Prostate gland (tissue), 2 donors: ENCODE data around the gene C1QTNF4. TPM values are rescaled to one million over a fixed set of nuclear protein-coding genes. Genes with fewer than 3 reads are reported as not detected.
"Not testable (repeated sequence)": the region's sequence is repeated elsewhere in the genome, so short reads cannot be mapped to it uniquely, and the experiment has no call there.

Experiments
- DNase-seq: peaks from one replicate; pipeline ENCODE4 v3.0.0-alpha.2; 2019; ENCODE audit warnings: low spot score
- H3K27ac ChIP-seq, 2 donors: fragments of 200-600 bp; sonication (generic); 2 replicates each; pipeline ENCODE4 v1.5.1; 2017 to 2019
- H3K27me3 ChIP-seq: fragments of 200-600 bp; sonication (generic); replicated peaks from 2 replicates; pipeline ENCODE4 v1.5.1; 2019; ENCODE audit not compliant: insufficient read depth
- H3K36me3 ChIP-seq, 2 donors: fragments of 200-600 bp; sonication (generic); 1 replicate in 1 of 2; 2 replicates in 1 of 2; pipeline versions ENCODE4 v1.5.1 to v1.8.1; 2017 to 2019
- H3K4me1 ChIP-seq: fragments of 200-600 bp; sonication (generic); replicated peaks from 2 replicates; pipeline ENCODE4 v1.5.1; 2019
- H3K4me3 ChIP-seq, 2 donors: fragments of 200-600 bp; sonication (generic); 2 replicates each; pipeline ENCODE4 v1.5.1; 2017 to 2019
- H3K9me3 ChIP-seq: fragments of 200-600 bp; sonication (generic); 2 replicates; pipeline ENCODE4 v1.5.1; 2017
- CTCF ChIP-seq, 4 experiments: fragments of 200-600 bp in 2 of 4; fragments of 450-650 bp in 2 of 4; sonication (generic) in 2 of 4; IDR thresholded peaks; 1 replicate in 3 of 4; 2 replicates in 1 of 4; pipeline ENCODE4 v1.5.1; 2016 to 2019; ENCODE audit warnings: antibody characterized with exemption in 4 of 4, mild to moderate bottlenecking in 2 of 4, moderate library complexity in 2 of 4
- POLR2A ChIP-seq: fragments of 450-650 bp; IDR thresholded peaks from one replicate; pipeline ENCODE4 v1.6.1; 2016; ENCODE audit warnings: antibody characterized with exemption, mild to moderate bottlenecking
- POLR2AphosphoS5 ChIP-seq: sonication (generic); formaldehyde crosslinking; IDR thresholded peaks from one replicate; pipeline ENCODE4 v1.6.1; 2017; ENCODE audit warnings: antibody characterized with exemption
- WGBS: methylation state at CpG from one replicate; pipeline ENCODE4 v1.1.5; 2018; 5-methylcytosine and 5-hydroxymethylcytosine counted together
- intact Hi-C: fragments of 100-400 bp; cut with DNase I; formaldehyde crosslinking; loops from one replicate; pipeline ENCODE4 v1.14.2; 2022
- total RNA-seq, 2 donors: library from RNA; depleted of rRNA; stranded (reverse); fragments of >200 nt; gene quantifications; one replicate each; pipeline ENCODE4 v1.1.0, GENCODE V29; 2016

Gene C1QTNF4
- total RNA-seq, 2 donors from 2014 or later: 2.1 to 13.0 TPM

DNA sequence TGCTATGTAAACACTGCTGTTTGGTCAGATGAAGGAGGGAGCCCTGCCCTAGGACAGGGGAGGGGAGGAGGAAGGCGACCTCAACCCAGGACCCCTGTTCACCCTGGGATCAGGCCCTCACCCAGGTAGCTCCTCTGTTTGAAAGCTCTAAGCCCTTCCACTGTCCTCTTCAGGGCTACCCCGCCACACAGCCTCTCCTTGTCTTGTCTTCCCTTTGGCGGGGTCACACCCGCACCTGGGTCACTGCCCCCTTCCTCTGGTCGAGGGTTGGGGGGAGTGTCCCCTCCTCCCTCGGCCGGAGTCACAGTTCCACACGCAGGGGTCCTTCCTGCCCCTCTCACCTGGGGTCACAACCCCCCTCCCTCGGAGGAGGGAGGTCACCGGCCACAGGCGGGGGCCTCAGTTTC is 29.3 kb downstream of the C1QTNF4 start:
- Histone ChIP-seq H3K36me3 (no peaks in the 10 kb centered on the region), H3K4me1 (no peaks in the 10 kb centered on the region), H3K27ac (peak overlapping the region; percentile 79 to 80), H3K4me3 (peak overlapping the region; percentile 84 to 86), H3K9me3 (no peaks in the 10 kb centered on the region), H3K27me3 (no peaks in the 10 kb centered on the region)
- DNase-seq: no peak
- intact Hi-C loops: no loop called here
- no peak for TF ChIP-seq POLR2A
- WGBS: 17% methylated on average over 11 of the region's 11 CpGs

DNA sequence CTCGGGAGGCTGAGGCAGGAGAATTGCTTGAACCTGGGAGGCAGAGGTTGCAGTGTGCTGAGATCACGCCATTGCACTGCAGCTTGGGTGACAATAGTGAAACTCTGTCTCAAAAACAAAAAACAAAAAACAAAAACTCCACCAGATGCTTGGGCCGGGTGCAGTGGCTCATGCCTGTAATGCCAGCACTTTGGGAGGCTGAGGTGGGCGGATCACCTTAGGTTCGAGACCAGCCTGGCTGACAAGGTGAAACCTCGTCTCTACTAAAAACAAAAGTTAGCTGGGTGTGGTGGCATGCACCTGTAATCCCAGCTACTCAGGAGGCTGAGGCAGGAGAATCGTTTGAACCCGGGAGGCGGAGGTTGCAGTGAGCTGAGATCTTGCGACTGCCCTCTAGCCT is 29.8 kb downstream of the C1QTNF4 start:
- H3K36me3 ChIP-seq, H3K4me3 ChIP-seq, DNase-seq, H3K27ac ChIP-seq, H3K27me3 ChIP-seq, intact Hi-C loops, H3K4me1 ChIP-seq, H3K9me3 ChIP-seq: not testable (repeated sequence)
- 91% methylated on average over 10 of the region's 10 CpGs for WGBS

DNA sequence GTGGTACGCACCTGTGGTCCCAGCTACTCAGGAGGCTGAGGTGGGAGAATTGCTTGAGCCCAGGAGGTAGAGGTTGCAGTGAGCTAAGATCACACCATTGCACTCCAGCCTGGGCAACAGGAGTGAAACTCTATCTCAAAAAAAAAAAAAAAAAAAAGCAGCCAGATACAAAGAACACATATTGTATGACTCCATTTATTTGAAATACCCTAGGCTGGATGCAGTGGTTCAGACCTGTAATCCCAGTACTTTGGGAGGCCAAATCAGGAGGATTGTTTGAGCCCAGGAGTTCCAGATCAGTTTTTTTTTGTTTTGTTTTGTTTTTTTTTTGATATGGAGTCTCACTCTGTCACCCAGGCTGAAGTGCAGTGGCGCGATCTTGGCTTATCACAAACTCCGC is 31.8 kb downstream of the C1QTNF4 start:
- H3K4me1 ChIP-seq, H3K9me3 ChIP-seq, H3K27me3 ChIP-seq, DNase-seq, intact Hi-C loops, H3K4me3 ChIP-seq, H3K27ac ChIP-seq, H3K36me3 ChIP-seq: not testable (repeated sequence)
- WGBS: 92% methylated on average over 4 of the region's 4 CpGs

DNA sequence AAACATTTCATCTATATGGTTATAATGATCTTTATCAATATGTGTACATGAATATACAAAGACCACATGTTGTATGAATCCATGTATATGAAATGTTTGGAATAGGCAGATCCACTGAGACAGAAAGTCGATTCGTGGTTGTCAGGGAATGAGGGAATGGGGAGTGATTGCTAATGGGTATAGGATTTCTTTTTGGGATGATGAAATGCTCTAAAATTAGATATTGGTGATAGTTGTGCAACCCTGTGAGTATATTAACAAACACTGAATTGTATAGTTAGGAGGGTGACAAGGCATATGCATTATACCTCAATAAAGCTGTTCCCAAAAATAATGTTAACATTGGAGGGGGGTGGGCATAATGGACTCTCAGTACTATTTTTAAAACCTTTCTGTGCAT is 33.8 kb downstream of the C1QTNF4 start:
- Histone ChIP-seq H3K36me3 (no peaks in the 10 kb centered on the region), H3K4me3 (no peak overlapping the region), H3K27ac (no peak overlapping the region), H3K4me1 (no peaks in the 10 kb centered on the region), H3K27me3 (no peaks in the 10 kb centered on the region), H3K9me3 (no peaks in the 10 kb centered on the region)
- 85% methylated on average over 2 of the region's 2 CpGs for WGBS
- DNase-seq: no peak
- TF ChIP-seq POLR2AphosphoS5 (no peak), CTCF (IDR thresholded peaks at IDR 0.05) (no peak), POLR2A (no peak)
- intact Hi-C loops: no loop called here

DNA sequence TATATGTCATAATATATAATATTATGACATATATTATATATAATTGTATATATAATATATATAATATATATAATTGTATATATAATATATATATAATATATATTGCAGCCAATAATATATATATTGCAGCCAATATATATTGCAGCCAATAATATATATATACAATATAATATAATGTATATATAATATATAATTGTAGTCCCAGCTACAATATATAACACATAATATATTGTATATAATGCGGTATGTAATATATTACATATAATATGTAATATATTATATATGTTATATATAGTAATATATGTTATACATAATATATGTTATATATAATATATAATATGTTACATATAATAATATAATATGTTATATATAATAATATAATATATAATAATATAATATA is 35.5 kb downstream of the C1QTNF4 start:
- no peak overlapping the region for H3K4me3 ChIP-seq
- H3K4me1 ChIP-seq: no peaks in the 10 kb centered on the region
- DNase-seq: no peak
- no peak for TF ChIP-seq CTCF (IDR thresholded peaks at IDR 0.05)
- TF ChIP-seq POLR2AphosphoS5: no peak
- TF ChIP-seq POLR2A: no peak
- intact Hi-C loops: loop anchor here (10.0 kb wide), 1 partner anchor 154 kb away; the partner anchor contains the start of gene SLC39A13
- H3K27ac ChIP-seq: no peak overlapping the region
- H3K9me3 ChIP-seq: no peaks in the 10 kb centered on the region
- no peaks in the 10 kb centered on the region for H3K27me3 ChIP-seq
- 100% methylated on average over 1 of the region's 1 CpG for WGBS
- no peaks in the 10 kb centered on the region for H3K36me3 ChIP-seq

- H3K4me1 ChIP-seq, H3K27me3 ChIP-seq, H3K36me3 ChIP-seq, DNase-seq, H3K9me3 ChIP-seq, H3K4me3 ChIP-seq, H3K27ac ChIP-seq: not testable (repeated sequence)
- WGBS: 89% methylated on average over 12 of the region's 12 CpGs
- intact Hi-C loops: loop anchor here (10.0 kb wide), 1 partner anchor 152 kb away; the partner anchor contains the start of gene SLC39A13
Observed at GRCh38 chr11:47557004-47557403, 37.2 kb downstream of the C1QTNF4 start.

DNA sequence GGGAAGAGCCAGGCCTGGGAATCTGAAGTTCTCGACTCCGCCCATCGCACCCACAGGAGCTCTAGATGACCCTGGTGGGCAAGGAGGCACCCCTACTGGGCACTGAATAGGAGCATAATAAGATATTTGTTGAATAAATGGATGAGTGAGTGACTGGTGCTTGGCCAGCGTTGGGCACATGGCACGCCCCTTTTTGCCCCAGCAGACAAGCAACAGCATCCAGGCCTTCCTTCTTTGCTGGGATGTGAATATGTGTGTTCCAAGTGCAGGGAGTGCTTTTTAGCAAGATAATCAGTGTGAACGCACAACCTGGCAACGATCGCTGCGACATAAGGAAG is 40.8 kb downstream of the C1QTNF4 start:
- DNase-seq: no peak
- H3K4me3 ChIP-seq: peak overlapping the region; percentile 74 to 98
- no peaks in the 10 kb centered on the region for H3K9me3 ChIP-seq
- H3K27ac ChIP-seq: peak overlapping the region; percentile 84 to 93
- no peaks in the 10 kb centered on the region for H3K27me3 ChIP-seq
- no peaks in the 10 kb centered on the region for H3K4me1 ChIP-seq
- H3K36me3 ChIP-seq: no peaks in the 10 kb centered on the region
- no peak for TF ChIP-seq CTCF (IDR thresholded peaks at IDR 0.05)
- no peak for TF ChIP-seq POLR2AphosphoS5
- TF ChIP-seq POLR2A: no peak
- intact Hi-C loops: loop anchor here (5.0 to 10.0 kb wide), 2 partner anchors 86 to 149 kb away; partner anchors contain the start of gene SLC39A13
- WGBS: 9% methylated on average over 9 of the region's 9 CpGs
